HepG2 (cell line): ENCODE results near the gene TBC1D10A. TPM values are rescaled to one million over a fixed set of nuclear protein-coding genes. Genes with fewer than 3 reads are reported as not detected.

Experiments used
- CBX2 ChIP-seq, 2 experiments: fragments of 200-600 bp in 1 of 2; sonication (generic); formaldehyde crosslinking in 1 of 2; IDR thresholded peaks; 2 replicates each; pipeline versions ENCODE4 v1.7.0 to v1.8.1; 2018 to 2022; ENCODE audit warnings: low read depth in 2 of 2, low read length in 1 of 2, mild to moderate bottlenecking in 1 of 2, missing genetic modification reagents in 1 of 2
- CENPBD1 ChIP-seq: sonication (generic); formaldehyde crosslinking; IDR thresholded peaks from 2 replicates; pipeline ENCODE4 v1.8.0; 2022; ENCODE audit warnings: missing genetic modification reagents, low read depth, mild to moderate bottlenecking, borderline replicate concordance
- ELF3 ChIP-seq: IDR thresholded peaks from 2 replicates; pipeline ENCODE4 v1.6.1; 2016; ENCODE audit warnings: missing genetic modification reagents, missing compliant biosample characterization
- ETV5 ChIP-seq: IDR thresholded peaks from 2 replicates; pipeline ENCODE4 v1.6.1; 2018; ENCODE audit warnings: missing biosample characterization, missing genetic modification reagents, inconsistent platforms, borderline replicate concordance
- FIP1L1 ChIP-seq: fragments of 200-400 bp; formaldehyde crosslinking; IDR thresholded peaks from 2 replicates; pipeline ENCODE4 v1.6.1; 2018; ENCODE audit warnings: low read depth, mild to moderate bottlenecking, low read length, moderate library complexity, borderline replicate concordance; ENCODE audit not compliant: insufficient read depth
- GABPB1 ChIP-seq: IDR thresholded peaks from 2 replicates; pipeline ENCODE4 v1.6.1; 2016; ENCODE audit warnings: mild to moderate bottlenecking, missing genetic modification reagents, moderate library complexity, missing compliant biosample characterization
- HNF1A ChIP-seq, 2 experiments: sonication (generic) in 1 of 2; formaldehyde crosslinking in 1 of 2; IDR thresholded peaks; 2 replicates each; pipeline versions ENCODE4 v1.4.0 to v1.6.1; 2016 to 2020; ENCODE audit warnings: borderline replicate concordance in 1 of 2, low read depth in 1 of 2, mild to moderate bottlenecking in 1 of 2, missing genetic modification reagents in 1 of 2
- MAFG ChIP-seq: sonication (generic); formaldehyde crosslinking; IDR thresholded peaks from 2 replicates; pipeline ENCODE4 v1.5.1; 2020; ENCODE audit warnings: mild to moderate bottlenecking, missing genetic modification reagents
- MLX ChIP-seq: IDR thresholded peaks from 2 replicates; pipeline ENCODE4 v1.6.1; 2016
- NR2C2 ChIP-seq: sonication (generic); formaldehyde crosslinking; IDR thresholded peaks from 2 replicates; pipeline ENCODE4 v1.4.0; 2020; ENCODE audit warnings: missing genetic modification reagents, mild to moderate bottlenecking, moderate library complexity, borderline replicate concordance
- PHF8 ChIP-seq: sonication (generic); formaldehyde crosslinking; IDR thresholded peaks from 2 replicates; pipeline ENCODE4 v1.5.0; 2020; ENCODE audit warnings: missing genetic modification reagents
- RAD21 ChIP-seq: fragments of 450-650 bp; formaldehyde crosslinking; IDR thresholded peaks from 2 replicates; pipeline ENCODE4 v1.5.0; 2020; ENCODE audit warnings: mild to moderate bottlenecking
- RFX3 ChIP-seq: IDR thresholded peaks from 2 replicates; pipeline ENCODE4 v1.6.1; 2016; ENCODE audit warnings: missing biosample characterization, missing genetic modification reagents
- SATB2 ChIP-seq: sonication (generic); formaldehyde crosslinking; IDR thresholded peaks from 2 replicates; pipeline ENCODE4 v1.5.0; 2020; ENCODE audit warnings: missing genetic modification reagents
- ZBTB1 ChIP-seq: sonication (generic); formaldehyde crosslinking; IDR thresholded peaks from 2 replicates; pipeline ENCODE4 v1.4.0; 2020; ENCODE audit warnings: missing genetic modification reagents, borderline replicate concordance
- ZNF224 ChIP-seq: sonication (generic); formaldehyde crosslinking; IDR thresholded peaks from 2 replicates; pipeline ENCODE4 v1.5.0; 2020; ENCODE audit warnings: mild to moderate bottlenecking, missing genetic modification reagents
- ZNF468 ChIP-seq: sonication (generic); formaldehyde crosslinking; IDR thresholded peaks from 2 replicates; pipeline ENCODE4 v1.8.0; 2022; ENCODE audit warnings: mild to moderate bottlenecking, moderate library complexity, missing genetic modification reagents
- ZNF574 ChIP-seq: sonication (generic); formaldehyde crosslinking; IDR thresholded peaks from 2 replicates; pipeline ENCODE4 v1.4.0; 2020; ENCODE audit warnings: missing genetic modification reagents
- ZNF788 ChIP-seq: sonication (generic); formaldehyde crosslinking; IDR thresholded peaks from 2 replicates; pipeline ENCODE4 v1.5.0; 2020; ENCODE audit warnings: mild to moderate bottlenecking, missing genetic modification reagents, borderline replicate concordance
- ZNF790 ChIP-seq: sonication (generic); formaldehyde crosslinking; IDR thresholded peaks from 2 replicates; pipeline ENCODE4 v1.8.0; 2022; ENCODE audit warnings: missing genetic modification reagents, mild to moderate bottlenecking, borderline replicate concordance
- ZNF850 ChIP-seq: sonication (generic); formaldehyde crosslinking; conservative IDR thresholded peaks from 2 replicates; pipeline ENCODE4 v1.9.0; 2021; ENCODE audit warnings: mild to moderate bottlenecking, missing genetic modification reagents
- polyA plus RNA-seq, 8 experiments: library from polyadenylated mRNA; depleted of rRNA in 3 of 8; stranded (reverse) in 7 of 8; unstranded in 1 of 8; fragments of >200 nt; fragmentation: Illumina TruSeq in 4 of 8; extraction: Trizol in 4 of 8; gene quantifications; 2 replicates each; pipeline versions ENCODE4 v1.2.1 to v1.2.3, GENCODE V29; 2011 to 2016; ENCODE audit warnings: low read depth in 4 of 8, missing spikeins in 1 of 8, mixed read lengths in 1 of 8; ENCODE audit not compliant: insufficient read depth in 1 of 8
- total RNA-seq, 5 experiments: library from RNA; depleted of rRNA; stranded (reverse); fragments of >200 nt; fragmentation: Illumina TruSeq; extraction: Trizol; gene quantifications; 2 replicates each; pipeline ENCODE4 v1.2.3, GENCODE V29; 2016; ENCODE audit warnings: low read depth in 1 of 5

TBC1D10A gene
- total and polyA plus RNA-seq, 2 of the 13 experiments (the other 11 are each of a cell fraction or from before 2014, with no cell fraction given), result 4.2 to 4.9 TPM

- TF ChIP-seq RFX3 (CRISPR knock-in tag), result no peak
- no peak for TF ChIP-seq MLX
- TF ChIP-seq CENPBD1 (CRISPR knock-in tag), result no peak
- no peak for TF ChIP-seq ZNF790 (CRISPR knock-in tag)
- no peak; the same call in 1 of the 2 replicates for TF ChIP-seq PHF8 (CRISPR knock-in tag)
- no peak for TF ChIP-seq ZNF850 (CRISPR knock-in tag)
- no peak for TF ChIP-seq ZNF224 (CRISPR knock-in tag)
- TF ChIP-seq ZBTB1 (CRISPR knock-in tag), result no peak
- no peak for TF ChIP-seq HNF1A (IDR thresholded peaks at IDR 0.05; ENCODE audit: low read depth)
- no peak for TF ChIP-seq HNF1A (CRISPR knock-in tag; IDR thresholded peaks at IDR 0.05; ENCODE audit: borderline replicate concordance)
- TF ChIP-seq RAD21 (CRISPR knock-in tag), result no peak
- no peak for TF ChIP-seq ZNF468 (CRISPR knock-in tag)
- 0 out of 2 replicates have a peak, but pooled peaks have one; percentile 26 for TF ChIP-seq ELF3
- peak; percentile 80; the same call in 1 of the 2 replicates for TF ChIP-seq NR2C2 (CRISPR knock-in tag)
- no peak for TF ChIP-seq FIP1L1
- peak; percentile 23; the same call in 1 of the 2 replicates for TF ChIP-seq GABPB1 (CRISPR knock-in tag)
- TF ChIP-seq ZNF788 (CRISPR knock-in tag), result no peak; the same call in 1 of the 2 replicates
- no peak for TF ChIP-seq CBX2 (IDR thresholded peaks at IDR 0.05; ENCODE audit: low read depth, low read length)
- TF ChIP-seq CBX2 (CRISPR knock-in tag; IDR thresholded peaks at IDR 0.05; ENCODE audit: low read depth), result no peak
- TF ChIP-seq MAFG (CRISPR knock-in tag), result no peak
- peak; percentile 23; the same call in 1 of the 2 replicates for TF ChIP-seq ZNF574 (CRISPR knock-in tag)
- TF ChIP-seq SATB2 (CRISPR knock-in tag), result no peak
- TF ChIP-seq ETV5, result peak; percentile 41; the same call in 1 of the 2 replicates
Observed at GRCh38 chr22:30245181-30245984, 81.4 kb downstream of the TBC1D10A start (continued).
